HFFc6 (cell line): ENCODE measurements around the gene ADPRH. TPM values are rescaled to one million over a fixed set of nuclear protein-coding genes. Genes with fewer than 3 reads are reported as not detected.

Source experiments
- DNase-seq: peaks from one replicate; pipeline ENCODE4 v3.0.0-alpha.2; 2018
- H3K27ac Mint-ChIP-seq: 2 replicates; pipeline ENCODE4 v1.8.0; 2020; ENCODE audit warnings: mild to moderate bottlenecking, mixed read lengths
- H3K27me3 Mint-ChIP-seq: 2 replicates; pipeline ENCODE4 v1.8.0; 2021; ENCODE audit warnings: mild to moderate bottlenecking, moderate library complexity, mixed read lengths; ENCODE audit not compliant: insufficient read depth
- H3K36me3 Mint-ChIP-seq: 2 replicates; pipeline ENCODE4 v1.8.0; 2021; ENCODE audit warnings: low read depth, mixed read lengths
- H3K4me1 Mint-ChIP-seq: 2 replicates; pipeline ENCODE4 v1.8.0; 2020; ENCODE audit warnings: low read depth, mixed read lengths
- H3K4me3 Mint-ChIP-seq: 2 replicates; pipeline ENCODE4 v1.8.0; 2020; ENCODE audit warnings: mild to moderate bottlenecking, moderate library complexity, mixed read lengths
- H3K9me3 Mint-ChIP-seq: 2 replicates; pipeline ENCODE4 v1.8.0; 2020; ENCODE audit warnings: mild to moderate bottlenecking, mixed read lengths
- CTCF ChIP-seq: fragments of 200-600 bp; sonication (generic); IDR thresholded peaks from 2 replicates; pipeline ENCODE4 v1.5.0; 2021; ENCODE audit warnings: antibody characterized with exemption, mild to moderate bottlenecking
- total RNA-seq, 6 experiments: library from RNA; stranded (reverse); fragmentation: NEBNext Ultra II Directional; extraction: Animal tissue kit (Norgen Biotek cat#: 25700); gene quantifications; 2 replicates in 1 of 6; 3 replicates in 5 of 6; pipeline ENCODE4 v1.2.3, GENCODE V29; 2021

The ADPRH gene
- total RNA-seq, 6 experiments from 2014 or later: 0.10 to 1.8 (median 0.19) TPM

GRCh38 chr3:119585856-119586570 is 6.7 kb downstream of the ADPRH start:
- Mint-ChIP-seq H3K4me3 (no peak overlapping the region), H3K4me1 (peaks cover 16% of the 10 kb centered on the region), H3K9me3 (no peaks in the 10 kb centered on the region; the same call in 1 of the 2 replicates), H3K27ac (no peak overlapping the region), H3K27me3 (peaks cover 8% of the 10 kb centered on the region), H3K36me3 (no peaks in the 10 kb centered on the region; the same call in 1 of the 2 replicates)
- peak; percentile 15 for DNase-seq
- no peak for TF ChIP-seq CTCF

GRCh38 chr3:119586733-119587172 is 7.5 kb downstream of the ADPRH start:
- no peaks in the 10 kb centered on the region; the same call in 1 of the 2 replicates for H3K36me3 Mint-ChIP-seq
- TF ChIP-seq CTCF: no peak
- no peak overlapping the region for H3K4me3 Mint-ChIP-seq
- no peaks in the 10 kb centered on the region; the same call in 1 of the 2 replicates for H3K9me3 Mint-ChIP-seq
- peak; percentile 12 for DNase-seq
- H3K27me3 Mint-ChIP-seq: peaks cover 10% of the 10 kb centered on the region
- no peak overlapping the region for H3K27ac Mint-ChIP-seq
- peaks cover 16% of the 10 kb centered on the region for H3K4me1 Mint-ChIP-seq

GRCh38 chr3:119588112-119588511 is 8.8 kb downstream of the ADPRH start:
- no peak overlapping the region for H3K27ac Mint-ChIP-seq
- peaks cover 16% of the 10 kb centered on the region for H3K27me3 Mint-ChIP-seq
- no peak overlapping the region for H3K4me3 Mint-ChIP-seq
- no peak for TF ChIP-seq CTCF
- no peaks in the 10 kb centered on the region; the same call in 1 of the 2 replicates for H3K36me3 Mint-ChIP-seq
- peaks cover 16% of the 10 kb centered on the region for H3K4me1 Mint-ChIP-seq
- DNase-seq: no peak
- no peaks in the 10 kb centered on the region; the same call in 1 of the 2 replicates for H3K9me3 Mint-ChIP-seq

GRCh38 chr3:119589102-119589773 is 9.9 kb downstream of the ADPRH start:
- no peak for TF ChIP-seq CTCF
- no peak for DNase-seq
- Mint-ChIP-seq H3K4me3 (no peak overlapping the region), H3K9me3 (no peaks in the 10 kb centered on the region; the same call in 1 of the 2 replicates), H3K4me1 (peaks cover 21% of the 10 kb centered on the region), H3K36me3 (no peaks in the 10 kb centered on the region; the same call in 1 of the 2 replicates), H3K27ac (no peak overlapping the region), H3K27me3 (peaks cover 16% of the 10 kb centered on the region)

- no peak for TF ChIP-seq CTCF
Observed at GRCh38 chr3:119590706-119591105, 11.4 kb downstream of the ADPRH start.

More at GRCh38 chr3:119590706-119591105, 11.4 kb downstream of the ADPRH start:
- Mint-ChIP-seq H3K4me3 (no peak overlapping the region), H3K27ac (no peak overlapping the region), H3K4me1 (peaks cover 17% of the 10 kb centered on the region), H3K9me3 (no peaks in the 10 kb centered on the region; the same call in 1 of the 2 replicates), H3K36me3 (no peaks in the 10 kb centered on the region; the same call in 1 of the 2 replicates), H3K27me3 (peaks cover 16% of the 10 kb centered on the region)
- no peak for DNase-seq
